ENCODE results near the gene ZNF200.

- TF ChIP-seq, protein P1, sequence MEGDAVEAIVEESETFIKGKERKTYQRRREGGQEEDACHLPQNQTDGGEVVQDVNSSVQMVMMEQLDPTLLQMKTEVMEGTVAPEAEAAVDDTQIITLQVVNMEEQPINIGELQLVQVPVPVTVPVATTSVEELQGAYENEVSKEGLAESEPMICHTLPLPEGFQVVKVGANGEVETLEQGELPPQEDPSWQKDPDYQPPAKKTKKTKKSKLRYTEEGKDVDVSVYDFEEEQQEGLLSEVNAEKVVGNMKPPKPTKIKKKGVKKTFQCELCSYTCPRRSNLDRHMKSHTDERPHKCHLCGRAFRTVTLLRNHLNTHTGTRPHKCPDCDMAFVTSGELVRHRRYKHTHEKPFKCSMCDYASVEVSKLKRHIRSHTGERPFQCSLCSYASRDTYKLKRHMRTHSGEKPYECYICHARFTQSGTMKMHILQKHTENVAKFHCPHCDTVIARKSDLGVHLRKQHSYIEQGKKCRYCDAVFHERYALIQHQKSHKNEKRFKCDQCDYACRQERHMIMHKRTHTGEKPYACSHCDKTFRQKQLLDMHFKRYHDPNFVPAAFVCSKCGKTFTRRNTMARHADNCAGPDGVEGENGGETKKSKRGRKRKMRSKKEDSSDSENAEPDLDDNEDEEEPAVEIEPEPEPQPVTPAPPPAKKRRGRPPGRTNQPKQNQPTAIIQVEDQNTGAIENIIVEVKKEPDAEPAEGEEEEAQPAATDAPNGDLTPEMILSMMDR (conservative IDR thresholded peaks at IDR 0.05; ENCODE audit: low read length): no peak
- TF ChIP-seq EZH2phosphoT487 (IDR thresholded peaks at IDR 0.05; ENCODE audit: borderline replicate concordance): no peak
Observed at GRCh38 chr16:3248596-3248995, 13.6 kb upstream of the ZNF200 start.
